H1 (cell line): Measurements from ENCODE around the gene EPN3. TPM values are rescaled to one million over a fixed set of nuclear protein-coding genes. Genes with fewer than 3 reads are reported as not detected.

Source experiments
- CTCF ChIA-PET: fragments of 300-600 bp; sonication (Branson Sonifier 250); formaldehyde crosslinking; loops from one replicate; lab custom pipeline; 2021; ENCODE audit not compliant: partially characterized antibody; lab: Charles Lee
- POLR2A ChIA-PET: fragments of 300-600 bp; sonication (Branson Sonifier 250); formaldehyde crosslinking; loops from one replicate; lab custom pipeline; 2021; ENCODE audit warnings: inconsistent platforms; ENCODE audit not compliant: partially characterized antibody; lab: Charles Lee
- DNase-seq, 2 experiments: peaks; one replicate each; pipeline versions ENCODE4 v3.0.0 to v3.0.0-alpha.2; 2010 to 2022; ENCODE audit warnings: low spot score in 2 of 2, low read depth in 1 of 2, mixed read lengths in 1 of 2
- FAIRE-seq: peaks from 2 replicates; lab custom pipeline; 2011; peaks lifted over from hg19 to GRCh38; lab: Jason Lieb, UNC
- H2AFZ ChIP-seq: 2 replicates; pipeline ENCODE4 v1.8.1; 2012; ENCODE audit warnings: low read length, inconsistent platforms
- H2AK5ac ChIP-seq: 2 replicates; pipeline ENCODE4 v1.6.1; 2013; ENCODE audit warnings: low read depth, low read length
- H2BK120ac ChIP-seq: replicated peaks from 2 replicates; pipeline ENCODE3; 2013; ENCODE audit warnings: low read depth, low read length, inconsistent platforms
- H2BK12ac ChIP-seq: 2 replicates; pipeline ENCODE4 v1.6.1; 2013; ENCODE audit warnings: low read depth, low read length
- H2BK15ac ChIP-seq: 2 replicates; pipeline ENCODE4 v1.6.1; 2013; ENCODE audit warnings: low read length
- H2BK20ac ChIP-seq: 2 replicates; pipeline ENCODE4 v1.6.1; 2013; ENCODE audit warnings: low read length
- H2BK5ac ChIP-seq: 2 replicates; pipeline ENCODE4 v1.6.1; 2013; ENCODE audit warnings: low read depth, low read length
- H3K14ac ChIP-seq: 2 replicates; pipeline ENCODE4 v1.6.1; 2013; ENCODE audit warnings: inconsistent platforms; ENCODE audit not compliant: insufficient read length
- H3K18ac ChIP-seq: 2 replicates; pipeline ENCODE4 v1.6.1; 2013; ENCODE audit warnings: low read length; ENCODE audit errors: extremely low read depth
- H3K23ac ChIP-seq: 2 replicates; pipeline ENCODE4 v1.6.1; 2013; ENCODE audit warnings: inconsistent platforms; ENCODE audit not compliant: insufficient read length
- H3K23me2 ChIP-seq: 2 replicates; pipeline ENCODE4 v1.6.1; 2013; ENCODE audit warnings: low read depth, low read length
- H3K27ac ChIP-seq: 2 replicates; pipeline ENCODE4 v1.6.1; 2011; ENCODE audit warnings: low read depth, low read length, inconsistent platforms
- H3K27me3 ChIP-seq, 4 experiments: replicated peaks in 1 of 4; 1 replicate in 1 of 4; 2 replicates in 3 of 4; pipeline versions ENCODE4 v1.6.1 to v1.8.1; 2011 to 2013; ENCODE audit warnings: low read length in 3 of 4, mild to moderate bottlenecking in 3 of 4, inconsistent platforms in 2 of 4, mixed read lengths in 2 of 4, moderate library complexity in 1 of 4; ENCODE audit not compliant: control insufficient read depth in 3 of 4, insufficient read depth in 3 of 4; ENCODE audit errors: extremely low read depth in 1 of 4
- H3K36me3 ChIP-seq, 4 experiments: 2 replicates each; pipeline versions ENCODE4 v1.6.1 to v1.8.1; 2011 to 2013; ENCODE audit warnings: mild to moderate bottlenecking in 4 of 4, low read length in 3 of 4, moderate library complexity in 2 of 4, control low read depth in 1 of 4, inconsistent platforms in 1 of 4; ENCODE audit not compliant: insufficient read depth in 4 of 4, control insufficient read depth in 2 of 4
- H3K4ac ChIP-seq: replicated peaks from 2 replicates; pipeline ENCODE3; 2013; ENCODE audit warnings: low read length, low read depth, mixed read lengths, inconsistent platforms; ENCODE audit not compliant: insufficient read length
- H3K4me1 ChIP-seq, 4 experiments: replicated peaks in 1 of 4; 1 replicate in 1 of 4; 2 replicates in 3 of 4; pipeline versions ENCODE4 v1.6.1 to v1.8.1; 2011 to 2013; ENCODE audit warnings: low read length in 3 of 4, inconsistent platforms in 2 of 4, mixed read lengths in 1 of 4; ENCODE audit not compliant: insufficient read depth in 4 of 4, control insufficient read depth in 3 of 4
- H3K4me2 ChIP-seq, 2 experiments: 2 replicates each; pipeline versions ENCODE4 v1.6.1 to v1.8.1; 2011 to 2013; ENCODE audit warnings: low read depth in 2 of 2, low read length in 2 of 2, control low read depth in 1 of 2, inconsistent platforms in 1 of 2, mild to moderate bottlenecking in 1 of 2; ENCODE audit not compliant: insufficient read depth in 1 of 2
- H3K4me3 ChIP-seq, 4 experiments: fragments of 200-600, 300-600 bp in 1 of 4; sonication (generic), shearing (Covaris generic), sonication (Bioruptor Twin) in 1 of 4; 2 replicates each; pipeline versions ENCODE4 v1.5.1 to v1.8.1; 2011 to 2016; ENCODE audit warnings: low read length in 4 of 4, low read depth in 3 of 4, control low read depth in 2 of 4, inconsistent platforms in 2 of 4, mild to moderate bottlenecking in 2 of 4, mixed read lengths in 1 of 4, moderate library complexity in 1 of 4; ENCODE audit not compliant: insufficient read depth in 2 of 4; ENCODE audit errors: extremely low read depth in 1 of 4
- H3K56ac ChIP-seq: replicated peaks from 2 replicates; pipeline ENCODE3; 2013; ENCODE audit warnings: low read depth, mild to moderate bottlenecking, mixed read lengths, low read length, inconsistent platforms; ENCODE audit not compliant: insufficient read length
- H3K79me1 ChIP-seq: 2 replicates; pipeline ENCODE4 v1.6.1; 2013; ENCODE audit warnings: low read depth, low read length, control low read depth
- H3K79me2 ChIP-seq, 2 experiments: 2 replicates each; pipeline versions ENCODE4 v1.6.1 to v1.8.1; 2012 to 2013; ENCODE audit warnings: low read length in 2 of 2, mild to moderate bottlenecking in 2 of 2, inconsistent platforms in 1 of 2; ENCODE audit not compliant: insufficient read depth in 2 of 2, control insufficient read depth in 1 of 2
- H3K9ac ChIP-seq, 4 experiments: replicated peaks in 1 of 4; 1 replicate in 1 of 4; 2 replicates in 3 of 4; pipeline versions ENCODE4 v1.6.1 to v1.8.1; 2011 to 2013; ENCODE audit warnings: low read depth in 3 of 4, low read length in 3 of 4, control low read depth in 2 of 4, mild to moderate bottlenecking in 2 of 4, moderate library complexity in 2 of 4, inconsistent platforms in 1 of 4; ENCODE audit errors: extremely low read depth in 1 of 4
- H3K9me3 ChIP-seq, 2 experiments: 2 replicates each; pipeline versions ENCODE4 v1.6.1 to v1.8.1; 2012 to 2013; ENCODE audit warnings: mild to moderate bottlenecking in 2 of 2, moderate library complexity in 2 of 2, control low read depth in 1 of 2, inconsistent platforms in 1 of 2, low read depth in 1 of 2, low read length in 1 of 2, mixed read lengths in 1 of 2; ENCODE audit not compliant: insufficient read depth in 2 of 2
- H4K20me1 ChIP-seq, 2 experiments: replicated peaks in 1 of 2; 2 replicates each; pipeline versions ENCODE3 to v1.8.1; 2011 to 2013; ENCODE audit warnings: inconsistent platforms in 2 of 2, low read length in 2 of 2, mild to moderate bottlenecking in 1 of 2; ENCODE audit not compliant: insufficient read depth in 2 of 2, control insufficient read depth in 1 of 2
- H4K5ac ChIP-seq: 2 replicates; pipeline ENCODE4 v1.6.1; 2013; ENCODE audit warnings: low read length, low read depth, mixed read lengths, inconsistent platforms; ENCODE audit not compliant: insufficient read length
- H4K8ac ChIP-seq: 2 replicates; pipeline ENCODE4 v1.8.0; 2013; ENCODE audit warnings: mild to moderate bottlenecking, moderate library complexity, low read length, inconsistent platforms; ENCODE audit not compliant: insufficient read depth; ENCODE audit errors: extremely low read depth
- H4K91ac ChIP-seq: replicated peaks from 2 replicates; pipeline ENCODE3; 2013; ENCODE audit warnings: low read length, mixed read lengths, inconsistent platforms; ENCODE audit not compliant: insufficient read length
- WGBS, 2 experiments: shearing (Covaris generic) in 1 of 2; methylation state at CpG; one replicate each; pipeline versions ENCODE4 v1.1.6 to v1.1.7; 2013 to 2015; ENCODE audit warnings: low lambda C conversion rate in 2 of 2, mixed read lengths in 2 of 2, inconsistent platforms in 1 of 2, low coverage in 1 of 2, missing lambda C conversion rate in 1 of 2; ENCODE audit not compliant: insufficient replicate concordance in 2 of 2, insufficient coverage in 1 of 2, insufficient read length in 1 of 2; ENCODE audit errors: extremely low coverage in 1 of 2, missing lambda C conversion rate in 1 of 2; 5-methylcytosine and 5-hydroxymethylcytosine counted together
- polyA plus RNA-seq, 7 experiments: library from polyadenylated mRNA; depleted of rRNA in 3 of 7; stranded (reverse) in 5 of 7; unstranded in 2 of 7; fragments of >200 nt in 5 of 7; fragments of 200-250 nt in 2 of 7; gene quantifications; 1 replicate in 5 of 7; 2 replicates in 1 of 7; 4 replicates in 1 of 7; pipeline versions ENCODE4 v1.2.1 to v1.2.3, GENCODE V29; 2011 to 2013; ENCODE audit warnings: missing spikeins in 2 of 7, mixed read lengths in 2 of 7
- total RNA-seq: library from RNA; stranded (reverse); fragmentation: NEBNext Ultra II Directional; extraction: Animal tissue kit (Norgen Biotek cat#: 25700); gene quantifications from 2 replicates; pipeline ENCODE4 v1.2.1, GENCODE V29; 2021
- TF ChIP-seq, protein P1 (sequence below): IDR thresholded peaks from 2 replicates; pipeline ENCODE4 v1.6.1; 2012; ENCODE audit warnings: inconsistent platforms

Gene EPN3
- total and polyA plus RNA-seq, 2 of the 8 experiments (the other 6 are each of a cell fraction or from before 2014, with no cell fraction given) = 6.7 to 7.9 TPM

DNA sequence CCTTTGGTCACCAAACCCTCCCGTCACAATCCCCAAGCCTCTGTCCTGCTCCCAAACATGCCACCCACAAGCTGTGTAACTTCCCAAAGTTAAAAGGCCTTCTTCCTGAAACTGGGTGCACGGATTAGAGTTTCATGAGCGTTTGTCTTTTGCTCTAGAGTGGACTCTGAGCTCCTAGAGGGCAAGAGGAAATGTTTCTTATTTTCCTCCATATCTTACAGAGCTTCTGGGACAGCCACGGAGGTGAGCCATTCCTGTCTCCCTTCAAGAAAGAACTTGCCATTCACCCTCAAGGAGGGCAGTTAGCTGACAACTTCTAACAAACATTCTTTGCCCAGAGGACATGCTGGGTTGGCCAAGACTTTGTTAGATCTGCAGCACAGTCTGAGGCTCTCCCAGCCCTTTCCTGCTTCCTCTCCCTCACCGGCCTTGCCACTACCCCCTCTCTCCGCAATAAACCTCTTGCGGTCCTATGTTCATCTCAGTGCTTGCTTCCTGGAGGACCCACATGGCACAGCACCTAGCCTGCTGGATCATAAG lies 26.9 kb upstream of the EPN3 start:
- CTCF ChIA-PET = interaction anchor here (0.8 to 8.3 kb wide), 12 partner anchors 11 to 309 kb away, joined by 3 to 116 read pairs (median 3); partner anchors contain the start of genes EPN3 and RSAD1
- Histone ChIP-seq H3K23me2 (peaks cover 3% of the 10 kb centered on the region; the same call in 1 of the 2 replicates), H3K9ac (no peak overlapping the region), H2AK5ac (no peak overlapping the region), H3K79me1 (no peaks in the 10 kb centered on the region), H3K36me3 (no peaks in the 10 kb centered on the region), H2BK5ac (no peak overlapping the region), H2AFZ (0 out of 2 replicates have a peak overlapping the region, but pooled peaks have one; percentile 66), H3K27me3 (no peaks in the 10 kb centered on the region; a peak in 1 of 7 replicates), H3K79me2 (no peaks in the 10 kb centered on the region), H2BK12ac (no peak overlapping the region), H4K91ac (no peak overlapping the region), H2BK120ac (no peak overlapping the region), H3K27ac (no peak overlapping the region), H3K4me2 (no peak overlapping the region), H3K4me1 (peaks cover 5 to 15% (median 10%) of the 10 kb centered on the region in 4 experiments), H3K18ac (no peak overlapping the region), H2BK15ac (no peak overlapping the region), H3K4ac (no peak overlapping the region), H3K4me3 (no peak overlapping the region), H3K56ac (no peak overlapping the region), H4K5ac (no peak overlapping the region), H3K9me3 (no peaks in the 10 kb centered on the region), H4K8ac (no peak overlapping the region; the same call in 1 of the 2 replicates), H4K20me1 (peaks cover 0 to 3% of the 10 kb centered on the region in 2 experiments), H2BK20ac (no peak overlapping the region), H3K14ac (no peak overlapping the region), H3K23ac (no peak overlapping the region)
- POLR2A ChIA-PET = interaction anchor here (1.1 to 1.2 kb wide), 3 partner anchors 9 to 28 kb away, joined by 3 to 4 read pairs (median 4); no protein-coding TSS in a partner anchor
- 76% methylated on average over 7 of the region's 7 CpGs; no CpG with 5 or more reads in 1 of the 2 experiments for WGBS, 2 experiments
- FAIRE-seq (no peak), DNase-seq (no peak)
- TF ChIP-seq, protein P1, sequence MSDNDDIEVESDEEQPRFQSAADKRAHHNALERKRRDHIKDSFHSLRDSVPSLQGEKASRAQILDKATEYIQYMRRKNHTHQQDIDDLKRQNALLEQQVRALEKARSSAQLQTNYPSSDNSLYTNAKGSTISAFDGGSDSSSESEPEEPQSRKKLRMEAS = no peak
